ENCODE measurements around the gene ATP7B.

Gene ATP7B

DNA sequence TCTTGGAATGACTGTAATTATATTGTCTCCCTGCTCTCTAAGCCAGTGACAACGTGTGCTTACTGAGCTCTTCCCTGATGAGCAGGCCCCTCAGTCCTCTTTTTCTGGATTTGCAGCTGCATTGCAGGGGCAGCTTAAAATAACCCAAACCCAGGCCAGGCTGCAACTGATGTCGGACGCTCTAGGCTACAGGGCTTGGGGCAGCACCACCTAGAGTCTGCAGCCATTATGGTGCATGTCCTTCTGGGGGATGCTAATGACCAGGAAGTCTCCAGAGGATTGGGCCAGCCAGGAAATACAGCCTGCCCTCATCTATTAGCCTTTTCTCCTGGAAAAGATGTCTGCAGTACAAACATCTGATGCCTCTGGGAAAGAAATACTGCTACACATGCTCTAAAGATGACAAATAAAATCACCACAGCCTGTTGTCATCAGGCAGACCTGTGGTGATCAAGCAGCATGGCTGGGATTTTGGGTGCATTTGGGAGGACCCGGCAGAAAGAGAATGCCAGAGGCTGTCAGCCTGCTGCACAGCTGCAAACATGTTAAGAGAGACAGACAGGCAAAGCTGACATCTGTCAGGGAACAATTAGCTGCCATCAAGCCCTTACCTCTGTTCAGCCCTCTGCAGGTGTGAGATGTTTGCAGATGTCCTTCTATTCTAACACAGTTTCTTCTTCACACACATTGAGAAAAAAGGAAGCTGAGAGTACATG is 97.7 kb downstream of the ATP7B start:
- TF ChIP-seq CTCF (IDR thresholded peaks at IDR 0.05) = no peak

GRCh38 chr13:51912511-51913225 is 98.6 kb downstream of the ATP7B start:
- TF ChIP-seq CTCF (IDR thresholded peaks at IDR 0.05) = no peak

- peak; percentile 45; the same call in 1 of the 2 replicates for TF ChIP-seq CTCF (IDR thresholded peaks at IDR 0.05)
These were observed 99.2 kb downstream of the ATP7B start for GRCh38 chr13:51912091-51912490.

DNA sequence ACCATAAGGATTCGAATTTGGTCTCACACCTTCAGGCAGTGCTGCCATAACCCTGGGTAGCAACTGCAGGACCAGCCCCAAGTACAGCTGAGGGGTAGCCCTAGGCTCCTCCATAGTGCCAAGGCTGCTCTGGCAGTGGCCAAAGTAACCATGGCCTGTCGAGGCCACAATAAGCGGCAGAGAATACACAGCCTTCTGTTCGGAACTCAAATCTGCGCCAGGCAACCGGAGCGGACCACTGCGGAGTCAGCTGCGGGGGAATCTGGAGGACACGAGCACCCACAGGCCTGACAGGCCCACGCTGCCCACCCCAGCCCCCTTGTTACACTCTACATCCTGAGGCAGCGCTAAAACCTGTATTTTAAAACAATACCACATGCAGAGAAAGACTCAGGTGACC is 100.7 kb downstream of the ATP7B start:
- no peak for TF ChIP-seq CTCF (IDR thresholded peaks at IDR 0.05)

- TF ChIP-seq CTCF (IDR thresholded peaks at IDR 0.05) = no peak
These were observed 104.1 kb downstream of the ATP7B start for GRCh38 chr13:51907040-51907732.

GRCh38 chr13:51906581-51906980 is 104.7 kb downstream of the ATP7B start:
- TF ChIP-seq CTCF (IDR thresholded peaks at IDR 0.05) = no peak

GRCh38 chr13:51905787-51906186 is 105.5 kb downstream of the ATP7B start:
- TF ChIP-seq CTCF (IDR thresholded peaks at IDR 0.05) = no peak
